HG03095 (cell line): Measurements from ENCODE around the gene DZANK1.
"Not testable (repeated sequence)": the region's sequence is repeated elsewhere in the genome, so short reads cannot be mapped to it uniquely, and the experiment has no call there.

Source experiments
- ATAC-seq: cut with Tn5 transposase; IDR thresholded peaks from one replicate; pipeline ENCODE4 v1.9.1; 2021; ENCODE audit warnings: moderate library complexity; ENCODE audit not compliant: unreplicated experiment

DZANK1 gene

GRCh38 chr20:18380908-18381529 lies 85.8 kb downstream of the DZANK1 start:
- ATAC-seq, result no peak

- no peak for ATAC-seq
These were observed 88.8 kb downstream of the DZANK1 start for GRCh38 chr20:18377896-18378481.

- not testable (repeated sequence) for ATAC-seq
These were observed 91.3 kb downstream of the DZANK1 start for GRCh38 chr20:18375551-18375950.

- no peak for ATAC-seq
These were observed 94.5 kb downstream of the DZANK1 start for GRCh38 chr20:18372296-18372695.

- ATAC-seq, result no peak
These were observed 102.1 kb downstream of the DZANK1 start for GRCh38 chr20:18364768-18365167.

GRCh38 chr20:18363708-18364107 lies 103.1 kb downstream of the DZANK1 start:
- no peak for ATAC-seq

GRCh38 chr20:18362916-18363315 lies 103.9 kb downstream of the DZANK1 start:
- no peak for ATAC-seq

- no peak for ATAC-seq
These were observed 105.2 kb downstream of the DZANK1 start for GRCh38 chr20:18361678-18362077.

GRCh38 chr20:18360635-18361034 lies 106.2 kb downstream of the DZANK1 start:
- no peak for ATAC-seq

GRCh38 chr20:18359854-18360253 lies 107.0 kb downstream of the DZANK1 start:
- ATAC-seq, result no peak

GRCh38 chr20:18349749-18350148 lies 117.1 kb downstream of the DZANK1 start:
- not testable (repeated sequence) for ATAC-seq
